GM23338 (cell line): ENCODE results near the gene PPFIA1. TPM values are rescaled to one million over a fixed set of nuclear protein-coding genes. Genes with fewer than 3 reads are reported as not detected.
A peak's percentile ranks its signal among the peaks of the same experiment; 100 is the strongest.

Experiments
- ATAC-seq: fragments of 200-7000 bp; cut with Tn5 transposase; 3 replicates; pipeline ENCODE4 v1.9.1; 2020
- DNase-seq: peaks from one replicate; pipeline ENCODE4 v3.0.0-alpha.2; 2015; ENCODE audit warnings: low spot score
- H2AFZ ChIP-seq: fragments of 200-600 bp; sonication (generic); 2 replicates; pipeline ENCODE4 v1.8.0; 2016; ENCODE audit warnings: antibody characterized with exemption, mild to moderate bottlenecking, moderate library complexity
- H3F3A ChIP-seq: fragments of 200-600 bp; sonication (generic); replicated peaks from 2 replicates; pipeline ENCODE4 v1.8.0; 2017; ENCODE audit warnings: antibody characterized with exemption, mixed run types, low read depth
- H3K27ac ChIP-seq: fragments of 200-600 bp; sonication (generic); 2 replicates; pipeline ENCODE4 v1.6.1; 2016; ENCODE audit warnings: low read depth
- H3K27me3 ChIP-seq: fragments of 200-600 bp; sonication (generic); 2 replicates; pipeline ENCODE4 v1.8.0; 2016; ENCODE audit warnings: mild to moderate bottlenecking, mixed run types, moderate library complexity; ENCODE audit not compliant: insufficient read depth
- H3K36me3 ChIP-seq: fragments of 200-600 bp; sonication (generic); 2 replicates; pipeline ENCODE4 v1.8.0; 2016; ENCODE audit warnings: mild to moderate bottlenecking; ENCODE audit not compliant: insufficient read depth
- H3K4me1 ChIP-seq: fragments of 200-600 bp; sonication (generic); 2 replicates; pipeline ENCODE4 v1.8.0; 2016; ENCODE audit warnings: mild to moderate bottlenecking, moderate library complexity; ENCODE audit not compliant: insufficient read depth
- H3K4me2 ChIP-seq: fragments of 200-600 bp; sonication (generic); 2 replicates; pipeline ENCODE4 v1.7.1; 2017; ENCODE audit warnings: mixed run types
- H3K4me3 ChIP-seq: fragments of 200-600 bp; sonication (generic); 2 replicates; pipeline ENCODE4 v1.6.1; 2016; ENCODE audit warnings: mixed run types
- H3K79me2 ChIP-seq: fragments of 200-600 bp; sonication (generic); replicated peaks from 2 replicates; pipeline ENCODE4 v1.8.0; 2017; ENCODE audit warnings: mild to moderate bottlenecking; ENCODE audit not compliant: insufficient read depth
- H3K9me2 ChIP-seq: fragments of 200-600 bp; sonication (generic); 2 replicates; pipeline ENCODE4 v1.8.0; 2017; ENCODE audit not compliant: insufficient read depth
- H4K20me1 ChIP-seq: fragments of 200-600 bp; sonication (generic); replicated peaks from 2 replicates; pipeline ENCODE4 v1.8.0; 2017; ENCODE audit warnings: mild to moderate bottlenecking; ENCODE audit not compliant: insufficient read depth
- H3K27ac Mint-ChIP-seq: 2 replicates; pipeline ENCODE4 v1.8.0; 2020; ENCODE audit warnings: inconsistent platforms, mild to moderate bottlenecking, moderate library complexity, mixed read lengths
- H3K27me3 Mint-ChIP-seq: 3 replicates; pipeline ENCODE4 v1.8.0; 2022; ENCODE audit warnings: low read depth, mild to moderate bottlenecking, moderate library complexity, mixed read lengths, inconsistent platforms; ENCODE audit not compliant: insufficient read depth, poor library complexity
- H3K36me3 Mint-ChIP-seq: 3 replicates; pipeline ENCODE4 v1.8.0; 2021; ENCODE audit warnings: low read depth, mild to moderate bottlenecking, inconsistent platforms, moderate library complexity, mixed read lengths
- H3K4me1 Mint-ChIP-seq: 3 replicates; pipeline ENCODE4 v1.8.0; 2020; ENCODE audit warnings: mild to moderate bottlenecking, inconsistent platforms, mixed read lengths
- H3K4me3 Mint-ChIP-seq: 3 replicates; pipeline ENCODE4 v1.8.0; 2021; ENCODE audit warnings: moderate library complexity, mild to moderate bottlenecking, inconsistent platforms, mixed read lengths
- H3K9me3 Mint-ChIP-seq: 3 replicates; pipeline ENCODE4 v1.8.0; 2020; ENCODE audit warnings: moderate library complexity, mild to moderate bottlenecking, inconsistent platforms, mixed read lengths
- CTCF ChIP-seq, 2 experiments: fragments of 200-600 bp in 1 of 2; sonication (generic) in 1 of 2; conservative IDR thresholded peaks; 2 replicates each; pipeline versions ENCODE4 v1.5.1 to v1.6.1; 2016 to 2017; ENCODE audit warnings: antibody characterized with exemption in 2 of 2, low read depth in 2 of 2, mild to moderate bottlenecking in 2 of 2, moderate library complexity in 1 of 2
- POLR2AphosphoS5 ChIP-seq: IDR thresholded peaks from 2 replicates; pipeline ENCODE4 v1.6.1; 2016; ENCODE audit warnings: antibody characterized with exemption, low read depth
- ZNF462 ChIP-seq: fragments of 250-450 bp; sonication (Bioruptor Pico); IDR thresholded peaks from 2 replicates; pipeline ENCODE4 v1.5.0; 2020; ENCODE audit warnings: mild to moderate bottlenecking, moderate library complexity
- polyA plus RNA-seq: library from polyadenylated mRNA; unstranded; fragments of >200 nt; fragmentation: Nextera tagmentation; extraction: Ambion mirVana; gene quantifications from 2 replicates; pipeline ENCODE4 v1.2.1, GENCODE V29; 2016
- total RNA-seq: library from RNA; depleted of rRNA; stranded (reverse); fragments of >200 nt; shearing (Covaris generic); gene quantifications from 2 replicates; pipeline ENCODE4 v1.2.3, GENCODE V29; 2014

The PPFIA1 gene
- total and polyA plus RNA-seq, 2 experiments from 2014 or later = 41.7 to 62.0 TPM

- Mint-ChIP-seq H3K9me3 (no peaks in the 10 kb centered on the region), H3K27me3 (peaks cover 8% of the 10 kb centered on the region), H3K4me3 (no peak overlapping the region), H3K27ac (no peak overlapping the region), H3K4me1 (peaks cover 24% of the 10 kb centered on the region; the same call in 2 of the 3 replicates), H3K36me3 (peaks cover 91% of the 10 kb centered on the region)
- no peak overlapping the region for H3K27ac ChIP-seq
- no peaks in the 10 kb centered on the region for H3K9me2 ChIP-seq
- H3K79me2 ChIP-seq = peaks cover 8% of the 10 kb centered on the region
- no peak overlapping the region for H3K4me2 ChIP-seq
- peaks cover 14% of the 10 kb centered on the region for H4K20me1 ChIP-seq
- peaks cover 67% of the 10 kb centered on the region for H3K36me3 ChIP-seq
- ATAC-seq (no peak), DNase-seq (no peak)
- no peak overlapping the region for H3K4me3 ChIP-seq
- H3F3A ChIP-seq = no peaks in the 10 kb centered on the region; the same call in none of the 2 replicates
- TF ChIP-seq POLR2AphosphoS5 (no peak), CTCF (conservative IDR thresholded peaks at IDR 0.05; ENCODE audit: low read depth in 2 of 2) (peak in 1 of 2 experiments; percentile 10; a peak in 1 of 4 replicates)
- H3K27me3 ChIP-seq = no peaks in the 10 kb centered on the region
- H2AFZ ChIP-seq = no peak overlapping the region
- H3K4me1 ChIP-seq = no peaks in the 10 kb centered on the region
Observed at GRCh38 chr11:70421123-70421522, 150.6 kb downstream of the PPFIA1 start.

- no peaks in the 10 kb centered on the region for H3K9me3 Mint-ChIP-seq
- H3K4me3 ChIP-seq = no peak overlapping the region
- no peak for DNase-seq
- no peaks in the 10 kb centered on the region for H3K4me1 ChIP-seq
- no peak overlapping the region for H2AFZ ChIP-seq
- H4K20me1 ChIP-seq = peaks cover 14% of the 10 kb centered on the region
- H3K79me2 ChIP-seq = peaks cover 8% of the 10 kb centered on the region
- H3K27me3 ChIP-seq = no peaks in the 10 kb centered on the region
- H3F3A ChIP-seq = no peaks in the 10 kb centered on the region; the same call in none of the 2 replicates
- H3K27ac ChIP-seq = no peak overlapping the region
- H3K27me3 Mint-ChIP-seq = peaks cover 9% of the 10 kb centered on the region
- peak overlapping the region; percentile 89 for H3K27ac Mint-ChIP-seq
- peaks cover 24% of the 10 kb centered on the region; the same call in 2 of the 3 replicates for H3K4me1 Mint-ChIP-seq
- no peak for ATAC-seq
- TF ChIP-seq ZNF462 = no peak
- H3K36me3 Mint-ChIP-seq = peaks cover 84% of the 10 kb centered on the region
- peaks cover 54% of the 10 kb centered on the region for H3K36me3 ChIP-seq
- H3K4me3 Mint-ChIP-seq = no peak overlapping the region
- H3K9me2 ChIP-seq = no peaks in the 10 kb centered on the region
- H3K4me2 ChIP-seq = no peak overlapping the region
Observed at GRCh38 chr11:70422692-70423522, 152.4 kb downstream of the PPFIA1 start.
